ENCODE data around the gene LRRN2. TPM values are rescaled to one million over a fixed set of nuclear protein-coding genes. Genes with fewer than 3 reads are reported as not detected.

Gene LRRN2
- total RNA-seq, 1 experiment from 2014 or later = 5.3 TPM

DNA sequence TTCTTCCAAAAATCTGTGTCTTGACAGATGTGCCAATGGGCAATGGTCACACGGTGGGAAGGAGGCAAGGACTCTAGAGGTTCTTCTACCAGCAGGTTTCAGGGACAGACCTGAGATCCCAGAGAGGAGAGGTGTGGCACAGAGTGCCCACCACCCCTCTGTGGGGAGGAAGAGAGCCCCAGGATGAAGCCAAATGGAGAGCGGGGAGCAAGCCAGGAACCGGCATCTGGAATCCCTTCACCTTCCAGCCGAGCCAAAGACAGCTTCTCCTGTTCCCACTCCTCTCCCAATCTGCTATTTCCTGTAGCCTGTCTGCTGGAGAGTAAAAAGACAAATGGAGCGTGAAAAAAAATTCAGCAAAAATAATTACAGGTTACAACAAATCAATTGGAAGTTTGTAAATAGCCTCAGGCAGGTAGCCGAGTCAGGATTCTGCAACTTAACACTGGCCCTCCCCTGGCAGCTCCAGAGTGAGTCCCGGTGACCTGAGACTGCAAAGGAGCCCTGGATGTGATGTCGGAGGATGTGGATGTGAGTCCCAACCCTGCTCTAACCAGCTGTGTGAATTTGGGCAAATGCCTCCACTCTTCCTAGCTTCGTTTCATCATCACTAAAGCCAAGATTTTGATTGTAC, 45.4 kb upstream of the LRRN2 start:
- DNase-seq (ENCODE audit: low spot score) = no peak
- H3K9me3 Mint-ChIP-seq = no peaks in the 10 kb centered on the region
- no peak overlapping the region for H3K4me3 Mint-ChIP-seq
- ChIA-PET CTCF (interaction anchor here (0.9 to 2.8 kb wide), 4 partner anchors 15 to 76 kb away, joined by 3 to 23 read pairs (median 10); no protein-coding TSS in a partner anchor), POLR2A (no interaction called here)
- no peaks in the 10 kb centered on the region for H3K36me3 Mint-ChIP-seq
- TF ChIP-seq, protein P1, sequence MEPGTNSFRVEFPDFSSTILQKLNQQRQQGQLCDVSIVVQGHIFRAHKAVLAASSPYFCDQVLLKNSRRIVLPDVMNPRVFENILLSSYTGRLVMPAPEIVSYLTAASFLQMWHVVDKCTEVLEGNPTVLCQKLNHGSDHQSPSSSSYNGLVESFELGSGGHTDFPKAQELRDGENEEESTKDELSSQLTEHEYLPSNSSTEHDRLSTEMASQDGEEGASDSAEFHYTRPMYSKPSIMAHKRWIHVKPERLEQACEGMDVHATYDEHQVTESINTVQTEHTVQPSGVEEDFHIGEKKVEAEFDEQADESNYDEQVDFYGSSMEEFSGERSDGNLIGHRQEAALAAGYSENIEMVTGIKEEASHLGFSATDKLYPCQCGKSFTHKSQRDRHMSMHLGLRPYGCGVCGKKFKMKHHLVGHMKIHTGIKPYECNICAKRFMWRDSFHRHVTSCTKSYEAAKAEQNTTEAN (CRISPR knock-in tag; IDR thresholded peaks at IDR 0.05) = no peak
- TF ChIP-seq, protein P2, sequence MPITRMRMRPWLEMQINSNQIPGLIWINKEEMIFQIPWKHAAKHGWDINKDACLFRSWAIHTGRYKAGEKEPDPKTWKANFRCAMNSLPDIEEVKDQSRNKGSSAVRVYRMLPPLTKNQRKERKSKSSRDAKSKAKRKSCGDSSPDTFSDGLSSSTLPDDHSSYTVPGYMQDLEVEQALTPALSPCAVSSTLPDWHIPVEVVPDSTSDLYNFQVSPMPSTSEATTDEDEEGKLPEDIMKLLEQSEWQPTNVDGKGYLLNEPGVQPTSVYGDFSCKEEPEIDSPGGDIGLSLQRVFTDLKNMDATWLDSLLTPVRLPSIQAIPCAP (CRISPR knock-in tag; IDR thresholded peaks at IDR 0.05) = no peak
- TF ChIP-seq EMX1 (CRISPR knock-in tag; IDR thresholded peaks at IDR 0.05) = no peak
- TF ChIP-seq, protein P3, sequence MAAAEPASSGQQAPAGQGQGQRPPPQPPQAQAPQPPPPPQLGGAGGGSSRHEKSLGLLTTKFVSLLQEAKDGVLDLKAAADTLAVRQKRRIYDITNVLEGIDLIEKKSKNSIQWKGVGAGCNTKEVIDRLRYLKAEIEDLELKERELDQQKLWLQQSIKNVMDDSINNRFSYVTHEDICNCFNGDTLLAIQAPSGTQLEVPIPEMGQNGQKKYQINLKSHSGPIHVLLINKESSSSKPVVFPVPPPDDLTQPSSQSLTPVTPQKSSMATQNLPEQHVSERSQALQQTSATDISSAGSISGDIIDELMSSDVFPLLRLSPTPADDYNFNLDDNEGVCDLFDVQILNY (CRISPR knock-in tag; IDR thresholded peaks at IDR 0.05) = no peak
- no peak for TF ChIP-seq SMAD3 (CRISPR knock-in tag; IDR thresholded peaks at IDR 0.05; ENCODE audit: borderline replicate concordance)
- TF ChIP-seq NFATC4 (CRISPR knock-in tag; IDR thresholded peaks at IDR 0.05) = no peak
- peak; percentile 65 for ATAC-seq
- no peak overlapping the region for H3K27ac Mint-ChIP-seq
- peaks cover 27% of the 10 kb centered on the region for H3K4me1 Mint-ChIP-seq
- H3K27me3 Mint-ChIP-seq (ENCODE audit: low read depth) = peaks cover 51% of the 10 kb centered on the region

DNA sequence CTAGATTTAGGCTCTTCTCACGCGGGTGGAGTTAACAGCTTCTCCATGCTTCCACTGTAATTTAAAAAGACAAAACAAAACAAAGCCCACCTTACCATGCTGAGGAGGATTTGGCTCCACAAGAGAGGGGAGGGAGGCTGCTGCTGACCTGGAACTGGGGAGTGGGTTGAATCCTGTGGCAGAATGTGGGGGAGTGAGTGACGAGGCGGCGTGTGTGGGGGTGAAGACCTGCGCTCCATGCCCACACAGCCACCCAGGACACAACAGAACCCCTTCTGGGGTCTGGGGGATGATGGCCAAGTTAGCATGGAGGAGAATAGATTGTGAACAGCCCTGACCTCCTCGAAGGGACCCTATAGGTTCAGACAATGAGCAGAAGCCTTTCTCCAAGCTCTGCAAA, 44.0 kb upstream of the LRRN2 start:
- CTCF ChIA-PET = interaction anchor here (0.6 to 3.8 kb wide), 4 partner anchors 14 to 74 kb away, joined by 3 to 15 read pairs (median 6); no protein-coding TSS in a partner anchor
- H3K27me3 Mint-ChIP-seq (ENCODE audit: low read depth) = peaks cover 55% of the 10 kb centered on the region

DNA sequence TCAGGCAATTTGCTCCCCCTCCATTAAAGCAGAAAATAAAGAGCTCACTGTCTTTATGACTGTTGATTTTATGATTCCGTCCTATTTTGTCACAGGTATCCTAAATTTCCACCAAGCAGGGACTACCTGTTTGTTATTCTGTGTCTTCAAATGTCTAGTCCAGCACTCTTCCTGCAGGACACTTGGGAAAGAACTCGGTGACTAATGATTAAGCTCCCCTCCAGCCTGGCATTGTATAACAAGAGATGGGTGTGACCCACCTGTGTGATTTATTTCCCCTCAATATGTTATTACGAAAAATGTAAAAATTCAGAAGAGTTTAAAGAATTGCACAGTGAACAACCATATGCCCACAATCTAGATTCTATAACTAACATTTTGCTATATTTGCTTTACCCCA, 42.9 kb upstream of the LRRN2 start:
- POLR2A ChIA-PET = no interaction called here
- CTCF ChIA-PET = interaction anchor here (1.6 to 3.8 kb wide), 3 partner anchors 18 to 79 kb away, joined by 3 to 15 read pairs (median 8); no protein-coding TSS in a partner anchor
- H3K4me3 Mint-ChIP-seq = no peak overlapping the region
- H3K36me3 Mint-ChIP-seq = no peaks in the 10 kb centered on the region
- ATAC-seq (no peak), DNase-seq (ENCODE audit: low spot score) (no peak)
- H3K4me1 Mint-ChIP-seq = peaks cover 27% of the 10 kb centered on the region
- peaks cover 57% of the 10 kb centered on the region for H3K27me3 Mint-ChIP-seq (ENCODE audit: low read depth)
- no peaks in the 10 kb centered on the region for H3K9me3 Mint-ChIP-seq
- TF ChIP-seq, protein P3 (CRISPR knock-in tag; IDR thresholded peaks at IDR 0.05) = no peak
- TF ChIP-seq, protein P4, sequence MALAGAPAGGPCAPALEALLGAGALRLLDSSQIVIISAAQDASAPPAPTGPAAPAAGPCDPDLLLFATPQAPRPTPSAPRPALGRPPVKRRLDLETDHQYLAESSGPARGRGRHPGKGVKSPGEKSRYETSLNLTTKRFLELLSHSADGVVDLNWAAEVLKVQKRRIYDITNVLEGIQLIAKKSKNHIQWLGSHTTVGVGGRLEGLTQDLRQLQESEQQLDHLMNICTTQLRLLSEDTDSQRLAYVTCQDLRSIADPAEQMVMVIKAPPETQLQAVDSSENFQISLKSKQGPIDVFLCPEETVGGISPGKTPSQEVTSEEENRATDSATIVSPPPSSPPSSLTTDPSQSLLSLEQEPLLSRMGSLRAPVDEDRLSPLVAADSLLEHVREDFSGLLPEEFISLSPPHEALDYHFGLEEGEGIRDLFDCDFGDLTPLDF (CRISPR knock-in tag; IDR thresholded peaks at IDR 0.05) = no peak
- TF ChIP-seq FOXJ3 (CRISPR knock-in tag; IDR thresholded peaks at IDR 0.05; ENCODE audit: borderline replicate concordance) = no peak
- TF ChIP-seq, protein P5, sequence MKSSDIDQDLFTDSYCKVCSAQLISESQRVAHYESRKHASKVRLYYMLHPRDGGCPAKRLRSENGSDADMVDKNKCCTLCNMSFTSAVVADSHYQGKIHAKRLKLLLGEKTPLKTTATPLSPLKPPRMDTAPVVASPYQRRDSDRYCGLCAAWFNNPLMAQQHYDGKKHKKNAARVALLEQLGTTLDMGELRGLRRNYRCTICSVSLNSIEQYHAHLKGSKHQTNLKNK (CRISPR knock-in tag; IDR thresholded peaks at IDR 0.05) = no peak
- no peak overlapping the region for H3K27ac Mint-ChIP-seq

More for the DNA sequence above, 44.0 kb upstream of the LRRN2 start:
- TF ChIP-seq, protein P6, sequence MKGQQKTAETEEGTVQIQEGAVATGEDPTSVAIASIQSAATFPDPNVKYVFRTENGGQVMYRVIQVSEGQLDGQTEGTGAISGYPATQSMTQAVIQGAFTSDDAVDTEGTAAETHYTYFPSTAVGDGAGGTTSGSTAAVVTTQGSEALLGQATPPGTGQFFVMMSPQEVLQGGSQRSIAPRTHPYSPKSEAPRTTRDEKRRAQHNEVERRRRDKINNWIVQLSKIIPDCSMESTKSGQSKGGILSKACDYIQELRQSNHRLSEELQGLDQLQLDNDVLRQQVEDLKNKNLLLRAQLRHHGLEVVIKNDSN (CRISPR knock-in tag; IDR thresholded peaks at IDR 0.05) = no peak
- TF ChIP-seq, protein P7, sequence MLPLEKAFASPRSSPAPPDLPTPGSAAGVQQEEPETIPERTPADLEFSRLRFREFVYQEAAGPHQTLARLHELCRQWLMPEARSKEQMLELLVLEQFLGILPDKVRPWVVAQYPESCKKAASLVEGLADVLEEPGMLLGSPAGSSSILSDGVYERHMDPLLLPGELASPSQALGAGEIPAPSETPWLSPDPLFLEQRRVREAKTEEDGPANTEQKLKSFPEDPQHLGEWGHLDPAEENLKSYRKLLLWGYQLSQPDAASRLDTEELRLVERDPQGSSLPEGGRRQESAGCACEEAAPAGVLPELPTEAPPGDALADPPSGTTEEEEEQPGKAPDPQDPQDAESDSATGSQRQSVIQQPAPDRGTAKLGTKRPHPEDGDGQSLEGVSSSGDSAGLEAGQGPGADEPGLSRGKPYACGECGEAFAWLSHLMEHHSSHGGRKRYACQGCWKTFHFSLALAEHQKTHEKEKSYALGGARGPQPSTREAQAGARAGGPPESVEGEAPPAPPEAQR (CRISPR knock-in tag; IDR thresholded peaks at IDR 0.05) = no peak
- TF ChIP-seq ZBTB21 (CRISPR knock-in tag; IDR thresholded peaks at IDR 0.05; ENCODE audit: borderline replicate concordance) (no peak), NFE2L1 (CRISPR knock-in tag; IDR thresholded peaks at IDR 0.05) (no peak)
- ATAC-seq = no peak
- Mint-ChIP-seq H3K4me1 (peaks cover 27% of the 10 kb centered on the region), H3K4me3 (no peak overlapping the region), H3K36me3 (no peaks in the 10 kb centered on the region), H3K9me3 (no peaks in the 10 kb centered on the region), H3K27ac (no peak overlapping the region)
- POLR2A ChIA-PET = no interaction called here
- DNase-seq (ENCODE audit: low spot score) = no peak

Data from WTC11 (cell line).